ENCODE measurements around the gene MLXIP. TPM values are rescaled to one million over a fixed set of nuclear protein-coding genes. Genes with fewer than 3 reads are reported as not detected.

Gene MLXIP
- total RNA-seq, 1 experiment from 2014 or later = 32.4 TPM

DNA sequence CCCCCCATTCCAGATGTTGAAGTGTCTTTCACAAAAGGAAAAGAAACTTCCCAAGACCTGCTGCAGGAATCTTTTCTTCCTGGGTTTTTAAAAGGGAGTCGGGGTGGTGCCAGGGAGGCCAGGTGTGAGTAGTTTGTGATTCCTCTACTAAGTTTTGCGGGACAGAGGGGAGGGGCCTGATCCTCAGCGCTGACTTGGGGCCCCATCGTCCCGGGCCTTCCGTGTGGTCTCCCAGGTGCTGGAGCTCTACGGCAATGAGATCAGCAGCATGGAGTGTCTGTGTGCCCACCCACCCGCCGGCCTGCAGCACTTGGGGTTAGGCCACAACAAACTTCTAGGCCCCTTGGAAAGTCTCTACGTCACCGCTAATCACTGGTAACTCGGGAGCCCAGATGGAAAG lies 108.9 kb downstream of the MLXIP start:
- Histone ChIP-seq H2BK15ac (ENCODE audit: low read depth, low read length) (no peak overlapping the region), H3K4me2 (ENCODE audit: insufficient read depth, insufficient read length, low read length) (no peak overlapping the region), H3K79me2 (ENCODE audit: insufficient read depth, low read length) (no peaks in the 10 kb centered on the region), H3K56ac (ENCODE audit: insufficient read length, low read depth, low read length) (no peak overlapping the region), H3K14ac (ENCODE audit: insufficient read depth, low read length) (peak overlapping the region; percentile 48; the same call in 1 of the 2 replicates), H4K91ac (ENCODE audit: insufficient read length, low read depth, low read length) (no peak overlapping the region), H2BK20ac (ENCODE audit: low read depth, low read length, poor library complexity, severe bottlenecking) (no peak overlapping the region), H3K79me1 (ENCODE audit: insufficient read depth, low read depth, low read length, poor library complexity, severe bottlenecking) (no peaks in the 10 kb centered on the region), H3T11ph (ENCODE audit: low read length) (no peak overlapping the region), H3K9me3 (ENCODE audit: control insufficient read depth, low read depth, low read length) (no peaks in the 10 kb centered on the region), H4K8ac (replicated peaks; ENCODE audit: insufficient read length, low read depth, low read length) (no peak overlapping the region), H4K20me1 (ENCODE audit: control insufficient read depth, insufficient read depth, insufficient read length) (peaks cover 3% of the 10 kb centered on the region), H4K5ac (ENCODE audit: insufficient read length, low read depth, low read length) (no peak overlapping the region), H3K4me1 (ENCODE audit: insufficient read depth, low read length) (no peaks in the 10 kb centered on the region), H2BK5ac (ENCODE audit: insufficient read length, low read length) (no peak overlapping the region), H2BK12ac (ENCODE audit: insufficient read length, low read depth, low read length) (no peak overlapping the region), H3K4ac (ENCODE audit: low read depth, low read length) (no peak overlapping the region), H3K27ac (ENCODE audit: insufficient read length, low read depth, low read length) (no peak overlapping the region), H3K9ac (ENCODE audit: extremely low read depth, insufficient read length, low read length) (no peak overlapping the region), H2AFZ (ENCODE audit: low read length) (peak overlapping the region; percentile 6), H2BK120ac (ENCODE audit: low read depth, low read length, poor library complexity, severe bottlenecking) (no peak overlapping the region), H3K23me2 (ENCODE audit: insufficient read length, low read depth, low read length, poor library complexity, severe bottlenecking) (no peaks in the 10 kb centered on the region), H3K27me3 (ENCODE audit: insufficient read depth, low read length) (no peaks in the 10 kb centered on the region), H3K18ac (ENCODE audit: insufficient read length, low read depth, low read length) (no peak overlapping the region), H2AK5ac (ENCODE audit: insufficient read length, low read length) (no peak overlapping the region), H3K23ac (ENCODE audit: insufficient read length, low read depth, low read length) (no peak overlapping the region)
- WGBS (ENCODE audit: extremely low coverage, insufficient read length, low lambda C conversion rate) = no CpG with 5 or more reads among the region's 12 CpGs
- peak; percentile 56 for DNase-seq
- H3K27ac Mint-ChIP-seq = no peak overlapping the region; a peak in 3 of 7 replicates
- peaks cover 22% of the 10 kb centered on the region for H3K27me3 Mint-ChIP-seq (ENCODE audit: low read depth)
- no peak overlapping the region for H3K4me3 Mint-ChIP-seq
- no peaks in the 10 kb centered on the region; a peak in 1 of 7 replicates for H3K36me3 Mint-ChIP-seq (ENCODE audit: insufficient read depth in 1 of 3, low read depth in 3 of 3)
- TF ChIP-seq, protein P1, sequence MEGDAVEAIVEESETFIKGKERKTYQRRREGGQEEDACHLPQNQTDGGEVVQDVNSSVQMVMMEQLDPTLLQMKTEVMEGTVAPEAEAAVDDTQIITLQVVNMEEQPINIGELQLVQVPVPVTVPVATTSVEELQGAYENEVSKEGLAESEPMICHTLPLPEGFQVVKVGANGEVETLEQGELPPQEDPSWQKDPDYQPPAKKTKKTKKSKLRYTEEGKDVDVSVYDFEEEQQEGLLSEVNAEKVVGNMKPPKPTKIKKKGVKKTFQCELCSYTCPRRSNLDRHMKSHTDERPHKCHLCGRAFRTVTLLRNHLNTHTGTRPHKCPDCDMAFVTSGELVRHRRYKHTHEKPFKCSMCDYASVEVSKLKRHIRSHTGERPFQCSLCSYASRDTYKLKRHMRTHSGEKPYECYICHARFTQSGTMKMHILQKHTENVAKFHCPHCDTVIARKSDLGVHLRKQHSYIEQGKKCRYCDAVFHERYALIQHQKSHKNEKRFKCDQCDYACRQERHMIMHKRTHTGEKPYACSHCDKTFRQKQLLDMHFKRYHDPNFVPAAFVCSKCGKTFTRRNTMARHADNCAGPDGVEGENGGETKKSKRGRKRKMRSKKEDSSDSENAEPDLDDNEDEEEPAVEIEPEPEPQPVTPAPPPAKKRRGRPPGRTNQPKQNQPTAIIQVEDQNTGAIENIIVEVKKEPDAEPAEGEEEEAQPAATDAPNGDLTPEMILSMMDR (conservative IDR thresholded peaks at IDR 0.05) = no peak
- H3K4me1 Mint-ChIP-seq = peaks cover 3 to 8% of the 10 kb centered on the region in 2 experiments; a peak in 2 of 4 replicates
- H3K9me3 Mint-ChIP-seq = no peaks in the 10 kb centered on the region

Data from H9 (cell line).